ENCODE results near the gene RAG1.

Gene RAG1

DNA sequence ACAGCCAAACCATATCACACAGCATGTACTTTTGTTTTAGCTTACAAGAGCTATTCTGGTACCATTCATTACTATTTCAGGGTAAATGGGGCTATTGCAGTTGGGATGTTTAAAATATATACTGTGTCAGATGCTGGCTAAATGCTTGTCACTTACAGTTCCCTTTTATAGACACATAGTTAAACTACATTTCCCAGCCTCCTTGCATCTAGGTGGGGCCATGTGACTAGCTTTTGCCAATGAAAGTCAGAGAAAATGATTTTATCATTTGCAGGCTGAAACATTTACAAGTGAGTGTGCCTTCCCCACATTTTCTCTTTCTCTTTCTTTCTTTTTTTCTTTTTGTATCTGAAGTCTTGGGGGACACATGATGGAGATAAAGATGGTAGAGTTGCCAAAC, 18.7 kb downstream of the RAG1 start:
- H3F3A ChIP-seq (ENCODE audit: control insufficient read depth, insufficient read depth): no peaks in the 10 kb centered on the region
- H3K27ac ChIP-seq (ENCODE audit: low read depth, low read length): no peak overlapping the region
- no peak for TF ChIP-seq EZH2phosphoT487 (IDR thresholded peaks at IDR 0.05; ENCODE audit: borderline replicate concordance, low read length)
- TF ChIP-seq, protein P1, sequence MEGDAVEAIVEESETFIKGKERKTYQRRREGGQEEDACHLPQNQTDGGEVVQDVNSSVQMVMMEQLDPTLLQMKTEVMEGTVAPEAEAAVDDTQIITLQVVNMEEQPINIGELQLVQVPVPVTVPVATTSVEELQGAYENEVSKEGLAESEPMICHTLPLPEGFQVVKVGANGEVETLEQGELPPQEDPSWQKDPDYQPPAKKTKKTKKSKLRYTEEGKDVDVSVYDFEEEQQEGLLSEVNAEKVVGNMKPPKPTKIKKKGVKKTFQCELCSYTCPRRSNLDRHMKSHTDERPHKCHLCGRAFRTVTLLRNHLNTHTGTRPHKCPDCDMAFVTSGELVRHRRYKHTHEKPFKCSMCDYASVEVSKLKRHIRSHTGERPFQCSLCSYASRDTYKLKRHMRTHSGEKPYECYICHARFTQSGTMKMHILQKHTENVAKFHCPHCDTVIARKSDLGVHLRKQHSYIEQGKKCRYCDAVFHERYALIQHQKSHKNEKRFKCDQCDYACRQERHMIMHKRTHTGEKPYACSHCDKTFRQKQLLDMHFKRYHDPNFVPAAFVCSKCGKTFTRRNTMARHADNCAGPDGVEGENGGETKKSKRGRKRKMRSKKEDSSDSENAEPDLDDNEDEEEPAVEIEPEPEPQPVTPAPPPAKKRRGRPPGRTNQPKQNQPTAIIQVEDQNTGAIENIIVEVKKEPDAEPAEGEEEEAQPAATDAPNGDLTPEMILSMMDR (IDR thresholded peaks at IDR 0.05; ENCODE audit: low read depth, low read length, poor library complexity, severe bottlenecking): no peak
- no peaks in the 10 kb centered on the region for H3K4me1 ChIP-seq (ENCODE audit: control insufficient read depth, low read length)
- H3K4me2 ChIP-seq (ENCODE audit: low read length): no peak overlapping the region
- H3K36me3 ChIP-seq (ENCODE audit: control insufficient read depth, low read length): no peaks in the 10 kb centered on the region
- H3K4me3 ChIP-seq (ENCODE audit: low read length): no peak overlapping the region
- no peaks in the 10 kb centered on the region for H3K27me3 ChIP-seq (ENCODE audit: control insufficient read depth, low read length)
- no peaks in the 10 kb centered on the region for H4K20me1 ChIP-seq (ENCODE audit: control insufficient read depth, insufficient read depth, low read depth, low read length)
- H3K9me3 ChIP-seq (ENCODE audit: control insufficient read depth, insufficient read depth, low read length): peaks cover 1% of the 10 kb centered on the region; the same call in 1 of the 2 replicates
- no peaks in the 10 kb centered on the region for H3K9me2 ChIP-seq (replicated peaks; ENCODE audit: control insufficient read depth, low read length)
- no peaks in the 10 kb centered on the region for H3K79me2 ChIP-seq (ENCODE audit: control insufficient read depth, low read length)

DNA sequence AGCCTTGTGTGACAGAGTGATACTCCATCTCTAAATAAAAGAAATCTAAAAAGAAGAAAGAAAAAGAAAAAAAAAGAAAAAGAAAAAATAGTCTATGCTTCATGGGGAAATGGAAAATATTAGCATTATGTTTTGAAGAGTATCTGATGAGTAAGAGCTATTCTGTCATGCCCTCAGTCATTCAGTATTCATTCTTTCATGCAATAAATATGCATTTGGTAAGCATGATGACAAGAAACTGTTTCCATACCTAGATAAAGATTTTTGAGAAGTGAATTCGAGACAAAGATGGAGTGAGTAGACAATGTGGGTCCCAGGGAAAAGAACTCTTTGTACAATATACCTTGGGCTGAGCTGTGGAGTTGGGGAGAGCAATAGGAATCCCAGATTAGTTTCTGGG, 20.3 kb downstream of the RAG1 start:
- Histone ChIP-seq H4K20me1 (ENCODE audit: control insufficient read depth, insufficient read depth, low read depth, low read length) (no peaks in the 10 kb centered on the region), H3K4me3 (ENCODE audit: low read length) (no peak overlapping the region), H3F3A (ENCODE audit: control insufficient read depth, insufficient read depth) (no peaks in the 10 kb centered on the region), H3K79me2 (ENCODE audit: control insufficient read depth, low read length) (no peaks in the 10 kb centered on the region), H3K4me1 (ENCODE audit: control insufficient read depth, low read length) (no peaks in the 10 kb centered on the region), H3K9me2 (replicated peaks; ENCODE audit: control insufficient read depth, low read length) (no peaks in the 10 kb centered on the region), H3K36me3 (ENCODE audit: control insufficient read depth, low read length) (no peaks in the 10 kb centered on the region), H3K27me3 (ENCODE audit: control insufficient read depth, low read length) (no peaks in the 10 kb centered on the region), H3K9me3 (ENCODE audit: control insufficient read depth, insufficient read depth, low read length) (no peaks in the 10 kb centered on the region), H3K4me2 (ENCODE audit: low read length) (no peak overlapping the region), H3K27ac (ENCODE audit: low read depth, low read length) (no peak overlapping the region)
- TF ChIP-seq EZH2phosphoT487 (IDR thresholded peaks at IDR 0.05; ENCODE audit: borderline replicate concordance, low read length): no peak
- TF ChIP-seq, protein P1 (IDR thresholded peaks at IDR 0.05; ENCODE audit: low read depth, low read length, poor library complexity, severe bottlenecking): no peak

DNA sequence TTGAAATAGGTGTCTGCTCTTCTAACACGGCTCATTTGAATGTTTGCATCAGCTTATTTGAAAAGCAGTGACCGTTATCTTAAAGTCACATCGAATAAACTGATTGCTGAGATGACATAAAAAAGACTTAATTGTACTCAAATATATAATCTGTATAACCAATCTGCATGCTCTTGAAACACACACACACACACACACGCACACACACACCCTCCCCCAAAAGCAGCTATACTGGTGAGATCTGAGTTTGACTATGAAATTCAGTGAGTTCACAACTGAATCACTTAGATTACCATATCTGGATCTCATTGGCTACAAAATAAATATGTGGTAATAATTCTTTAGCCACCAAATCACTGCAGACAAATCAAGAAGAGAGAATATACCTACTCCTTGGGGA, 22.7 kb downstream of the RAG1 start:
- no peaks in the 10 kb centered on the region for H3K36me3 ChIP-seq (ENCODE audit: control insufficient read depth, low read length)
- H4K20me1 ChIP-seq (ENCODE audit: control insufficient read depth, insufficient read depth, low read depth, low read length): no peaks in the 10 kb centered on the region
- no peak overlapping the region for H3K4me2 ChIP-seq (ENCODE audit: low read length)
- TF ChIP-seq, protein P1 (IDR thresholded peaks at IDR 0.05; ENCODE audit: low read depth, low read length, poor library complexity, severe bottlenecking): no peak
- TF ChIP-seq EZH2phosphoT487 (IDR thresholded peaks at IDR 0.05; ENCODE audit: borderline replicate concordance, low read length): no peak
- H3K79me2 ChIP-seq (ENCODE audit: control insufficient read depth, low read length): no peaks in the 10 kb centered on the region
- no peaks in the 10 kb centered on the region for H3F3A ChIP-seq (ENCODE audit: control insufficient read depth, insufficient read depth)
- no peaks in the 10 kb centered on the region for H3K9me2 ChIP-seq (replicated peaks; ENCODE audit: control insufficient read depth, low read length)
- no peaks in the 10 kb centered on the region for H3K9me3 ChIP-seq (ENCODE audit: control insufficient read depth, insufficient read depth, low read length)
- no peaks in the 10 kb centered on the region for H3K27me3 ChIP-seq (ENCODE audit: control insufficient read depth, low read length)
- no peaks in the 10 kb centered on the region for H3K4me1 ChIP-seq (ENCODE audit: control insufficient read depth, low read length)
- H3K4me3 ChIP-seq (ENCODE audit: low read length): no peak overlapping the region
- H3K27ac ChIP-seq (ENCODE audit: low read depth, low read length): no peak overlapping the region

DNA sequence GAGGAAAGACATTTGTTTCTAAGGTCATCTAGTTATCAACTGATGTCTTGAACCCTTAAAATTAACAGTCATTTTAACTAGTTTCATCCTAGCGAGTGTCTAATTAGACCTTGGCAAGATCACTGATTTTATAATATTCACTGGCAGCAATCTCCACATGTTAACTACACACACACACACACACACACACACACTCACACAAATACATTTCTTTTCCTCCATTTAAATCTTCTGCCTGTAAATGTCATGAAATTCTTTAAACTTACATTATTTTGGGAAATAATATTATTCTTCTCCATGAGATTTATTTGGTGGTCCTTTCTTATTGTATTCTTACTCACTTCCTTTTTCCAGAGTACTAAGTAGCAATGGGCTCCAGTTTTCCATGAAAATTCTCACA, 23.6 kb downstream of the RAG1 start:
- H3K4me2 ChIP-seq (ENCODE audit: low read length): no peak overlapping the region
- H3K4me1 ChIP-seq (ENCODE audit: control insufficient read depth, low read length): no peaks in the 10 kb centered on the region
- no peaks in the 10 kb centered on the region for H3F3A ChIP-seq (ENCODE audit: control insufficient read depth, insufficient read depth)
- no peaks in the 10 kb centered on the region for H3K9me2 ChIP-seq (replicated peaks; ENCODE audit: control insufficient read depth, low read length)
- TF ChIP-seq, protein P1 (IDR thresholded peaks at IDR 0.05; ENCODE audit: low read depth, low read length, poor library complexity, severe bottlenecking): no peak
- no peak for TF ChIP-seq EZH2phosphoT487 (IDR thresholded peaks at IDR 0.05; ENCODE audit: borderline replicate concordance, low read length)
- H3K27ac ChIP-seq (ENCODE audit: low read depth, low read length): no peak overlapping the region
- H3K27me3 ChIP-seq (ENCODE audit: control insufficient read depth, low read length): no peaks in the 10 kb centered on the region
- no peaks in the 10 kb centered on the region for H4K20me1 ChIP-seq (ENCODE audit: control insufficient read depth, insufficient read depth, low read depth, low read length)
- no peak overlapping the region for H3K4me3 ChIP-seq (ENCODE audit: low read length)
- no peaks in the 10 kb centered on the region for H3K36me3 ChIP-seq (ENCODE audit: control insufficient read depth, low read length)
- H3K79me2 ChIP-seq (ENCODE audit: control insufficient read depth, low read length): no peaks in the 10 kb centered on the region
- H3K9me3 ChIP-seq (ENCODE audit: control insufficient read depth, insufficient read depth, low read length): no peaks in the 10 kb centered on the region
